ENCODE results near the gene L1CAM.

The L1CAM gene, protein sequence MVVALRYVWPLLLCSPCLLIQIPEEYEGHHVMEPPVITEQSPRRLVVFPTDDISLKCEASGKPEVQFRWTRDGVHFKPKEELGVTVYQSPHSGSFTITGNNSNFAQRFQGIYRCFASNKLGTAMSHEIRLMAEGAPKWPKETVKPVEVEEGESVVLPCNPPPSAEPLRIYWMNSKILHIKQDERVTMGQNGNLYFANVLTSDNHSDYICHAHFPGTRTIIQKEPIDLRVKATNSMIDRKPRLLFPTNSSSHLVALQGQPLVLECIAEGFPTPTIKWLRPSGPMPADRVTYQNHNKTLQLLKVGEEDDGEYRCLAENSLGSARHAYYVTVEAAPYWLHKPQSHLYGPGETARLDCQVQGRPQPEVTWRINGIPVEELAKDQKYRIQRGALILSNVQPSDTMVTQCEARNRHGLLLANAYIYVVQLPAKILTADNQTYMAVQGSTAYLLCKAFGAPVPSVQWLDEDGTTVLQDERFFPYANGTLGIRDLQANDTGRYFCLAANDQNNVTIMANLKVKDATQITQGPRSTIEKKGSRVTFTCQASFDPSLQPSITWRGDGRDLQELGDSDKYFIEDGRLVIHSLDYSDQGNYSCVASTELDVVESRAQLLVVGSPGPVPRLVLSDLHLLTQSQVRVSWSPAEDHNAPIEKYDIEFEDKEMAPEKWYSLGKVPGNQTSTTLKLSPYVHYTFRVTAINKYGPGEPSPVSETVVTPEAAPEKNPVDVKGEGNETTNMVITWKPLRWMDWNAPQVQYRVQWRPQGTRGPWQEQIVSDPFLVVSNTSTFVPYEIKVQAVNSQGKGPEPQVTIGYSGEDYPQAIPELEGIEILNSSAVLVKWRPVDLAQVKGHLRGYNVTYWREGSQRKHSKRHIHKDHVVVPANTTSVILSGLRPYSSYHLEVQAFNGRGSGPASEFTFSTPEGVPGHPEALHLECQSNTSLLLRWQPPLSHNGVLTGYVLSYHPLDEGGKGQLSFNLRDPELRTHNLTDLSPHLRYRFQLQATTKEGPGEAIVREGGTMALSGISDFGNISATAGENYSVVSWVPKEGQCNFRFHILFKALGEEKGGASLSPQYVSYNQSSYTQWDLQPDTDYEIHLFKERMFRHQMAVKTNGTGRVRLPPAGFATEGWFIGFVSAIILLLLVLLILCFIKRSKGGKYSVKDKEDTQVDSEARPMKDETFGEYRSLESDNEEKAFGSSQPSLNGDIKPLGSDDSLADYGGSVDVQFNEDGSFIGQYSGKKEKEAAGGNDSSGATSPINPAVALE

DNA sequence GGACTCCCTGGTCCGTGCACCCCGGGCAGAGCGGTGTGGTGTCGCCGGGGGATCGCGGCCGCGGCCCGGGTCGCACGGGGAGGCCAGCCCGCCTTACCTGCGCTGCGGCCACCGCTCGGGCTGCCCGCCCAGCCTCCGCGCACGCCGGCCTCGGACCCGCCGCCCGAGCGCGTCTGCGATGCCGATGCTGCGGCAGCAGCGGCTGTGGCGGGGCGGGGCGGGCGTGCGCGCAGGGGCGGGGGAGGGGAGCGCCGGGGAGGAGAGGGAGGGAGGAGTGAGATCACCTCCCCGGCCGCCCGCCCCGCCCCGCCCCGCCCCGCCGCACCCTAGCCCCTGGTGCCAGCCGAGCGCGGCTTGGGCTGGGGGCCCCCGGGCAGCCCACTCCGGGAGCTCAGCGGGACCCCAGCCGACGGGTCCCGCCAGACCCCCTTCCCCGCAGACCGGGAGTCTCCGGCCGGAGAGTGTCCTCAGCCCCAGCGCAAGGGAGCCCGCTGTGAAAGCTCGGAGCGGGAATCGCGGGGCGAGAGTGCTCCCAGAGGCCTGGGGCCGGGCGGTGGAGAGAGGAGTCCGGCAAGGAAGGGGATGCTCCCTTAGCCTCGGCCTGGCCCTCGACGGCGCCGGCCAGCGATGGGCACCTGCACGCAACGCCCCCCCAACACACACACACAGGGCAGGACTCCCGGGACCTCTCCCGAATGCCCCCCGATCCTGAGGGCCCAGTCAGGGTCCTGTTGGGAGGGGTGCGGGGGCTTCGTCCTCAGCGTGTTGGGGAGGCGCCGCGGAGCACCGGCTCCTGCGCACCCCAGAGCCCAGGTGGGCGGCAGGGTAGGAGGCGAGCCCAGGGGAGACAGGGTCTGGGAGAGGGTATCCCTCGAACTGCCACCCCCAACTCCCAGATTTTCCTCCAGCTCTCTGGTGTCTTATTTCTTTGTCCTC, at the start of gene L1CAM:
Gene L1CAM (minus strand): TSS at position 206 of the 936 bp plus-strand sequence. CDS start 10,337 bp downstream, outside the sequence.
- H3K27me3 Mint-ChIP-seq = peaks cover 13 to 20% of the 10 kb centered on the region in 2 donors
- H3K4me3 Mint-ChIP-seq = peak within 1 kb of the TSS; percentile 57 to 58
- no peak for ATAC-seq (replicated peaks)
- peaks cover 26 to 28% of the 10 kb centered on the region in 2 donors for H3K4me1 Mint-ChIP-seq
- no peak for DNase-seq
- H3K9me3 Mint-ChIP-seq = no peaks in the 10 kb centered on the region
- H3K36me3 Mint-ChIP-seq = no peaks in the 10 kb centered on the region
- H3K27ac Mint-ChIP-seq = peak within 1 kb of the TSS; percentile 47

DNA sequence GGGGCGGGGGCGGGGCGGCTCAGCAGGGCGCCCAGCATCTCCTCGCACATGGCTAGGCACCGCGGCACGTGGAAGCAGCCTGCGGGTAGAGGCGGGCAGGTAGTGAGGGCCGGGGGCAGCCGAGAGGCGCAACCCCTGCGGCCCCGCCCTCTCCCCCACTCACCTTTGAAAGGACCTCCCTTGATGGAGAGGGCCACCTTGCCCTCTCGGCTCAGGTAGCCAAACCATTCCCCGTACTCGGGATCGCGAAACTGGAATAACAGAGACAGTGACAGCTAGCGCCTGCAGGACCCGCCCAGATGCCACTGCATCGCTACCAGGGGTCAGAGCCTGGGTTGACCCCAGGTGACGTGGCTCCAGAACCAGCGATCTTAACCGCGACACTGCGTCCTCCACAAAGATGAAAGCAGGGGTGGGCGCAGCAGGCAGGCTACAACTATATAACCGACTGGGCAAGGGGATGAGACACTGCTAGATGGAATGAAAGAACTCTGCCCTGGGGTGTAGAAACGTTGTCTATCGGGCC, 49.4 kb upstream of the L1CAM start:
- Mint-ChIP-seq H3K27ac (peak overlapping the region; percentile 79), H3K4me3 (peak overlapping the region; percentile 56 to 72), H3K27me3 (no peaks in the 10 kb centered on the region), H3K36me3 (peaks cover 17 to 27% of the 10 kb centered on the region in 2 donors), H3K9me3 (no peaks in the 10 kb centered on the region), H3K4me1 (peaks cover 27 to 34% of the 10 kb centered on the region in 2 donors)
- no peak for DNase-seq
- no peak for ATAC-seq (replicated peaks)

DNA sequence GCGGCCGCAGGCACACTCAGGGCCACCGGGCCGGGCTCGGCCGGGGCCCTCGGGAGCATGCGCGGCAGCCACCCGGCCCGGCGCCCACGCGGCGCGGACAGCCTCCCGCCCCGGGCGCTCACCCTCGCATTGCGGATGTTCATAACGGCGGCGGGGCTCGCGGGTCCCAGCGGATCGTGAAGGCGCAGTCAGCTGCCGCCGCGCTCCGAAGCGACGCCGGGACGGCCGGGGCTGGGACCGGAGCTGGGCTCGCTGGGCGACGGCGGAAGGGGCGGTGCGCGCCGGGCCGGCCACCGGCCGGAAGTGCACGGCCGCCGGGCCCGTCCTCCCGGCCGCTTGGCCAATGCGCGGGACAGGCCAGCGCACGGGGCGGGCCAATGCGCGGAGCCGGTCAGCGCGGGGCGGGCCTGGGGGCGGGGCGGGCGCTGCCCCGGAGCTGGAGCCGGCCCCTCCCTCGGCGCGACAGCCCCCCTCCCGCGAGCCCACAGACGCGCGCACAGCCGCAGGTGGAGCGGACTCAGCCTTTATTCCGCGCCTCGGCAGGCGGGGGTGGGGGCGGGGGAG, 48.9 kb upstream of the L1CAM start, which contains the start of gene NAA10:
Gene NAA10 (minus strand): TSS at position 276 of the 564 bp plus-strand sequence. CDS start 133 bp downstream, at position 143.
- H3K36me3 Mint-ChIP-seq = peaks cover 17 to 31% of the 10 kb centered on the region in 2 donors
- no peaks in the 10 kb centered on the region for H3K9me3 Mint-ChIP-seq
- peak within 1 kb of the TSS; percentile 94 for H3K27ac Mint-ChIP-seq
- DNase-seq (peak; percentile 61), ATAC-seq (replicated peaks) (peak; percentile 91 to 93)
- no peaks in the 10 kb centered on the region for H3K27me3 Mint-ChIP-seq
- peak within 1 kb of the TSS; percentile 87 to 89 for H3K4me3 Mint-ChIP-seq
- peaks cover 30 to 32% of the 10 kb centered on the region in 2 donors for H3K4me1 Mint-ChIP-seq

DNA sequence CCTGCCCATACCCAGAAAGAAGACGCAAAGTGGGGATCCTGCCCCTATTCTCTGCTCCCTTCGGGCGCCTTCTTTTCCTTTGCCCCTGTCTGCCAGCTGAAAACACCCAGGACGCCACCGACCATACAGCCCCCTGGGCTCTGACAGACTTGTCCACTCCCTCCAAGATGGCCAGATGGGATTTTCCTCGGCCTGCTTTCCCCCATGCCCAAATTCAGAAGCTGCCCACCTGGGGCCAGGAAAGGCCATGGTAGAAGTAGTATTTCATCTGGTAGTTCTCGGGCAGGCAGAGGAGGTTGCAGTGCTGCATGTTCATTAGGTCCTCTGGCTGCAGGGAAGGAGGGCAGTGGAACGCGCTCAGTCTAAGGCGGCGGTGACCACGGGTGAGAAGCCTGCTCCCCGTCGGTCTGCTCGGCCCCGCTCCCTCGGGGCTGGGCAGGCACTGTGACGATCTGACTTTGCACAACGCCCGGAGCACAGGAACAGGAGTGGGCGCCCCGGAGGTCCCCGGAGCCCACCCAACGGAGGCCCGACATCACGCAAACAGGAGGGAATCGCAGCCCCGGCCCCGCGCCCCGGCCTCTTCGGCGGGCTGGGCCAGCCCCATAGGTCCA, 48.3 kb upstream of the L1CAM start:
- Mint-ChIP-seq H3K4me1 (peaks cover 29 to 31% of the 10 kb centered on the region in 2 donors), H3K27ac (peak overlapping the region; percentile 94), H3K9me3 (no peaks in the 10 kb centered on the region), H3K36me3 (peaks cover 13 to 35% of the 10 kb centered on the region in 2 donors), H3K4me3 (peak overlapping the region; percentile 87 to 89), H3K27me3 (no peaks in the 10 kb centered on the region)
- DNase-seq (no peak), ATAC-seq (replicated peaks) (peak; percentile 33 to 34)

DNA sequence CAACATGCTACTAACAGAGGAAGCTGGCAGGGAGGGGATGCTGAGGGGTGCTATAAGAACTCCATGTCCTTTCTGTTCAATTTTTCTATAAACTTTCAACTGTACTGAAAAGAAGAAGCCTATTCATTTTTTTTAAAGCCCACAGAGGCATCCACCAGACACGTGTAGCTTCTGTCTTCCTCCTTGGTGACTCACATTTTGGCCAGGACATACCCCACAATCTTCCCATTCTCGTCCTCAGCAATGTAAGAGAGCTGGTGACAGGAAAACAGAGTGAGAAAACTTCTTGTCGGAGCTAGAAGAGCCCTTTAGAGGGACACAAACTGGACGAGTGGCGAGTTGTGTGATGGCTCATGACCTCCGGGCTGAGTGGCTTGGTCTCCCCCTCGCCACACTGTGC, 47.8 kb upstream of the L1CAM start:
- H3K4me1 Mint-ChIP-seq = peaks cover 32 to 35% of the 10 kb centered on the region in 2 donors

DNA sequence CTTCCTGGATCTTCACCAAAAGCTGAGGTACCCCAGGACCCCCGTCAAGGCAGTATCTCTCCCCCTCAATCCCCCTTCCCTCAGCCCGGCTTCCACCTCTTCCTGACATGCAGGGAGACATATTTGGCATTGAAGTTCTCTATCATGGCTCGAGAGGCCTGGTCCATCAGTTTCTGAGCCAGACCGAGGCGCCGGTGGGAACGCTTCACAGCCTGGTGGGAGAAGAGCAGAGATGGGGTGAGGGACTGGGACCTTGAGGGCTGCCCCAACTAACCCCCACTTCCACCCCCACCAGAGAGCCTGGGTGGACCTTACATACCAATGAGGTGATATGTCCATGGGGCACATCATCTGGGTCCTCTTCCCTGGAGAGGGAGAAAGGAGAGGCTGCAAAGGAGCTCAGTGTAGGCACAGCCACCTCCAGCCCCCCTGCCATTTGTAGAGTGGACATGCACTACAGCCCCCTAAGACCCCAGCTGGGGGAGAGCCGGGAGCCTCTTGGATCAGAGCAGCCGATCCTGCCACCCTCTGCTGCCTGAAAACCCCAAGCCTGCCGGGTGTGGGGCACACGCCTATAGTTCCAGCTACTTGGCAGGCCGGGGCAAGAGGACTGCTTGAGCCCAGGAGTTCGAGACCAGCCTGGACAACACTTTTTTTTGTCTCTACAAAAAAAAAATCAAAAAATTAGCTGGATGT, 46.4 kb upstream of the L1CAM start:
- H3K4me3 Mint-ChIP-seq = peak overlapping the region in 1 of 2 donors; percentile 44
- H3K9me3 Mint-ChIP-seq = no peaks in the 10 kb centered on the region
- H3K27ac Mint-ChIP-seq = peak overlapping the region; percentile 16
- H3K4me1 Mint-ChIP-seq = peaks cover 29 to 34% of the 10 kb centered on the region in 2 donors
- H3K27me3 Mint-ChIP-seq = no peaks in the 10 kb centered on the region
- ATAC-seq (replicated peaks) = no peak
- peaks cover 9 to 37% of the 10 kb centered on the region in 2 donors for H3K36me3 Mint-ChIP-seq
- DNase-seq = no peak

More for the DNA sequence above, 47.8 kb upstream of the L1CAM start:
- DNase-seq = no peak
- Mint-ChIP-seq H3K36me3 (peaks cover 13 to 39% of the 10 kb centered on the region in 2 donors), H3K9me3 (no peaks in the 10 kb centered on the region), H3K27me3 (no peaks in the 10 kb centered on the region), H3K4me3 (peak overlapping the region; percentile 87 to 89), H3K27ac (peak overlapping the region; percentile 94)
- ATAC-seq (replicated peaks) = no peak

DNA sequence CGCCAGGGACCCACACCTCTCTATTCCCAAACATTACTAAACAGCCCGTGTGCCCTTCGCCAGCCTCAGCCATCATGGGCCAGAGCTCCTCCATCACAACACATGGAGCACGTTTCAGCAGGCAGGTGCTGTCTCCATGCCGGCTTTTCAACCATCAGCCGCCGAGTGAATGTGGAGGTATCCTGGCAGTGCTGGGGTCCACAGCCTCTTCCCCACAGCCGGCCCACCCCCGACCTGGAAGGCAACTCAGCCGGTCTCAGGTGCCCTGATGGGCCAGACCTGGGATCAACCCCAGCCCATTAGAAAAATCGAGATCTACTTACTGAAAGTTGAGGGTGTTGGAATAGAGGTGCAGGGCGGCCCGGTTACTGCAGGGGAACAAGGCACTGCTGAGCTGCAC, 45.8 kb upstream of the L1CAM start:
- no peak for ATAC-seq (replicated peaks)
- H3K27ac Mint-ChIP-seq = peak overlapping the region; percentile 6
- no peaks in the 10 kb centered on the region for H3K9me3 Mint-ChIP-seq
- DNase-seq = no peak
- H3K36me3 Mint-ChIP-seq = peaks cover 11 to 42% of the 10 kb centered on the region in 2 donors
- peaks cover 33 to 40% of the 10 kb centered on the region in 2 donors for H3K4me1 Mint-ChIP-seq
- H3K4me3 Mint-ChIP-seq = no peak overlapping the region
- no peaks in the 10 kb centered on the region for H3K27me3 Mint-ChIP-seq

DNA sequence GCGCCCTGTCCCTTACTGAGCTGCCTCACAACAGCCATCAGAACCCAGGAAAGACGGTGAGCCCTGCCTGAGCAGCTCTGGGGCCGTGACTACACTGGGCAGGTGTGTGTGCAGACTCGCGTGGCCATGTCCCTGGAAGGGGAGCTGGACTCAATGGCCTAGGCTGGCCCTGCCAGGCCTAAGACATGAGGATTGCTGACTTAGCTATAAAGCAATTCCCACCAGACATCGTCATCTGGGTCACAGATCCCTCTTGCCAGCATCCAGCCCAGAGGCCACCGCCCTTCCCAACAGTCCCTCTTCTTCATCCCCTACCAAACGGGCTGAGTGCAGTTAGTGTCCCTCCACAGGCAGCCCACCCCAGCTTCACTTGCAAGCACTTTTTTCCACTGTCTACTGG, 45.2 kb upstream of the L1CAM start:
- peaks cover 11 to 39% of the 10 kb centered on the region in 2 donors for H3K36me3 Mint-ChIP-seq
- H3K4me1 Mint-ChIP-seq = peaks cover 36 to 44% of the 10 kb centered on the region in 2 donors
- H3K27me3 Mint-ChIP-seq = no peaks in the 10 kb centered on the region
- ATAC-seq (replicated peaks) = no peak
- no peak overlapping the region for H3K4me3 Mint-ChIP-seq
- no peak for DNase-seq
- no peaks in the 10 kb centered on the region for H3K9me3 Mint-ChIP-seq
- H3K27ac Mint-ChIP-seq = peak overlapping the region; percentile 6

DNA sequence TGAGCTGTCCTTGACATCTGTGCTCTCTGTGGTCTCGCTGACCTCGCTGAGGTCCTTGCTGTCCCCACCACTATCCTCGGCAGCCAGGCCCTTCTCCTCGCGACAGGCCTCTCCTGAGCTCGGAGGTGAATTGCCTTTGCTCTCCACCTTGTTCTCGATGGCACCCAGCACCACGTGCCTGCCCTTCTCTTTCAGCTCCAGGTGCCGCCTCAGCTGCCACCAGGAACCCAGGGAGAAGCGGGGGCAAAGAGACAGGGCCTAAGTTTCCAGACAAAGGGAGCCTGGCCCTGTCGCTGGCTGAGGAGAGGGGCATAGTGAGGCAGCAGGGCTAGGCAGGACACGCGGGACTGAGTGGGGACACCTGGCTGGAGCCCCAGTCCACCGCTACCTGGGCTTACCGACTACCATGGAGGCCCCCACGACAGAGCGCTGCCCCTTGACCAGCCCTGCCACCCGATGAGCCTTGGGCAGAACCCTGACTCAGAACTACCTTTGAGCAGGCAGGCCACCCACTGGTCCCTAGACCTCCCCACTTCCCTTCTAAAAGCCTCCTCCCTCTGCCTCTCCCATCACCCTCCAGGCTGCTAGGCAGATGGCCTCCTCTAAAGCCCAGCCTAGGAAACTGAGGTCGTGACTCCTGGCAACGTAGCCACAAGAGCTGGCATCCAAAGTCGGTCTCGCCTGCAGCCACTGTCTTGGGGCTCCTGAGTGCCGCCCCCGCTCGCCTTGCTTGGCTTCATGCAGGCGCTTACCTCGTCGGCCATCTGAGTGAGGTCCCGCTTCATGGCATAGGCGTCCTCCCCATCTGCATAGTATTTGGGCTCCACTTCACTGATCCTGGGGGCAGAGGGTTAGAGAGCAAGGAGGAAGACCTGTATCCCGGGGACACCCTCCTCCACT, 44.3 kb upstream of the L1CAM start:
- Mint-ChIP-seq H3K36me3 (peaks cover 11 to 45% of the 10 kb centered on the region in 2 donors), H3K27me3 (no peaks in the 10 kb centered on the region), H3K27ac (peak overlapping the region; percentile 69), H3K4me1 (peaks cover 35 to 48% of the 10 kb centered on the region in 2 donors), H3K9me3 (no peaks in the 10 kb centered on the region), H3K4me3 (peak overlapping the region; percentile 21 to 43)
- ATAC-seq (replicated peaks) = no peak
- no peak for DNase-seq

DNA sequence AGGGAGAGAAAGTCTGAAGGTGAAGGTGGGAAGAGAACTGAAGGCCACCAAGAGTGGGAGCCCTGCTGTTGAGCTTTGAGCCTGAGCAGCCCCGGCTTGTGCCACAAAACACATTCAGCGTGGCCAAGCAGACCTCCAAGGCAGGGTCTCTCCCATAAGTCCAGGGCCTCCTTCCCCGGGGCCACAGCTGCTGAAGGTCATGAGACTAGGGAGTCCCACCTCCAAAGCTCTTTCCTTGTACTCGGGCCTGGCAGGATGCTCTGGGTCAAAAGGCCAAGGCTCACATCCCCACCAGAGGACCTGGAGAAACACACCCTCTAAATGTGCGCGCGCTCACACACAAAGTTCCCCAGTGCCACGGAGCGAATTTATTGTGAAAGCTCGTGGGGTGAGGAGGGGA, 43.6 kb upstream of the L1CAM start:
- H3K27me3 Mint-ChIP-seq = no peaks in the 10 kb centered on the region
- peaks cover 39 to 52% of the 10 kb centered on the region in 2 donors for H3K4me1 Mint-ChIP-seq
- H3K4me3 Mint-ChIP-seq = peak overlapping the region; percentile 89 to 94
- H3K9me3 Mint-ChIP-seq = no peaks in the 10 kb centered on the region
- DNase-seq = no peak
- peak overlapping the region; percentile 14 for H3K27ac Mint-ChIP-seq
- peaks cover 11 to 46% of the 10 kb centered on the region in 2 donors for H3K36me3 Mint-ChIP-seq
- ATAC-seq (replicated peaks) = no peak

DNA sequence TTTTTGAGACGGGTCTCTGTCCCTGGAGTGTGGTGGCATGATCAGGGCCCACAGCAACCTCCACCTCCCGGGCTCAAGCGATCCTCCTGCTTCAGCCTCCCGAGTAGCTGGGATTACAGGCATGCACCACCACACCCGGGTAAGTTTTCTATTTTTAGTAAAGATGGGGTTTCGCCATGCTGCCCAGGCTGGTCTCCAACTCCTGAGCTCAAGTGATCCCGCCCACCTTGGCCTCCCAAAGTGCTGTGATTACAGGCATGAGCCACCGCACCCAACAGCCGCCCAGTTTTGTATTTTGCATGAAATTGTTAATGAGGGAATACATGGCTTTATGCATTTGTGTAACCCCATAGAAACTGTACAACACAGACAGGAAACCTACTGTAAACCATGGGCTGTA, 42.9 kb upstream of the L1CAM start:
- H3K27ac Mint-ChIP-seq = peak overlapping the region; percentile 70
- peaks cover 14 to 44% of the 10 kb centered on the region in 2 donors for H3K36me3 Mint-ChIP-seq
- H3K9me3 Mint-ChIP-seq = no peaks in the 10 kb centered on the region
- no peak for DNase-seq
- H3K4me3 Mint-ChIP-seq = peak overlapping the region; percentile 89 to 94
- peaks cover 40 to 55% of the 10 kb centered on the region in 2 donors for H3K4me1 Mint-ChIP-seq
- no peak for ATAC-seq (replicated peaks)
- no peaks in the 10 kb centered on the region for H3K27me3 Mint-ChIP-seq
